Breast epithelium (tissue), 4 donors: ENCODE data around the gene RTTN. TPM values are rescaled to one million over a fixed set of nuclear protein-coding genes. Genes with fewer than 3 reads are reported as not detected.

Experiments used
- DNase-seq, 2 donors: peaks; one replicate each; pipeline ENCODE4 v3.0.0-alpha.2; 2019; ENCODE audit warnings: low spot score in 2 of 2
- H3K27ac ChIP-seq, 2 donors: fragments of 200-600 bp; sonication (generic) in 1 of 2; one replicate each; pipeline ENCODE4 v1.5.1; 2016 to 2019; ENCODE audit warnings: mild to moderate bottlenecking in 1 of 2
- H3K27me3 ChIP-seq, 2 donors: fragments of 200-600 bp; sonication (generic) in 1 of 2; one replicate each; pipeline versions ENCODE4 v1.5.1 to v1.6.0; 2017 to 2019; ENCODE audit warnings: control low read depth in 1 of 2, mild to moderate bottlenecking in 1 of 2
- H3K36me3 ChIP-seq: fragments of 200-600 bp; one replicate; pipeline ENCODE4 v1.5.1; 2019
- H3K4me1 ChIP-seq, 2 donors: fragments of 200-600 bp; sonication (generic); one replicate each; pipeline ENCODE4 v1.5.1; 2016 to 2019; ENCODE audit warnings: control low read depth in 1 of 2
- H3K4me3 ChIP-seq, 3 donors: fragments of 200-600 bp; sonication (generic); 1 replicate in 2 of 3; 2 replicates in 1 of 3; pipeline ENCODE4 v1.5.1; 2016 to 2019; ENCODE audit warnings: mild to moderate bottlenecking in 3 of 3, moderate library complexity in 2 of 3
- H3K9me3 ChIP-seq, 2 donors: fragments of 200-600 bp; sonication (generic) in 1 of 2; one replicate each; pipeline ENCODE4 v1.5.1; 2016 to 2019; ENCODE audit warnings: control low read depth in 1 of 2
- POLR2A ChIP-seq: fragments of 450-650 bp; IDR thresholded peaks from one replicate; pipeline ENCODE4 v1.6.1; 2016; ENCODE audit warnings: antibody characterized with exemption, mild to moderate bottlenecking, moderate library complexity
- POLR2AphosphoS5 ChIP-seq, 3 donors: sonication (generic); formaldehyde crosslinking; IDR thresholded peaks; one replicate each; pipeline ENCODE4 v1.6.1; 2017; ENCODE audit warnings: antibody characterized with exemption in 3 of 3
- intact Hi-C: fragments of 100-400 bp; cut with DNase I; formaldehyde crosslinking; loops from one replicate; pipeline ENCODE4 v1.15.1; 2023; ENCODE audit warnings: low total_unique reads
- total RNA-seq, 3 donors: library from RNA; depleted of rRNA; stranded (reverse); fragments of >200 nt; gene quantifications; one replicate each; pipeline ENCODE4 v1.1.0, GENCODE V29; 2016
- TF ChIP-seq, protein P1 (sequence below), 3 donors: fragments of 450-650 bp; IDR thresholded peaks; one replicate each; pipeline ENCODE4 v1.5.1; 2016 to 2017; ENCODE audit warnings: antibody characterized with exemption in 3 of 3, mild to moderate bottlenecking in 3 of 3, moderate library complexity in 3 of 3

The RTTN gene
- total RNA-seq, 3 donors from 2014 or later, result 14.7 to 35.0 (median 29.8) TPM

DNA sequence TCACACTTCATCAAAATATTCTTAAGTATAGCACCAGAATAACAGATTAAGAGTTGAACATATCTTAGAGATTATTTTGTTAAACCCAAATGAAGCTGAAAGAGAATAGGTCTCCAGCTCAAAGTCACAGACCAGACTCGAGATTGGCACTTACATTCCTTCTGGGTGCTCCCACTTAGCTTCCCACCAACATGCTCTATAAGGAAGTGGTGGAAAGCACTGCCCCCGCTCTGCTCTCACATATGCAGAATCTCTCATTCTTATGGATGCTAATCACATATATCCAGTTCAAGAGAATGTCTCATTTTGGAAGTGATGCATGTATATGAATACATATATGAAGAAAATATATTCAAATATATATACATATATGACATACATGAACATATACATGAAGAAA, 186.4 kb downstream of the RTTN start:
- Histone ChIP-seq H3K27me3 (no peaks in the 10 kb centered on the region), H3K9me3 (no peaks in the 10 kb centered on the region), H3K27ac (no peak overlapping the region), H3K4me1 (no peaks in the 10 kb centered on the region), H3K4me3 (no peak overlapping the region), H3K36me3 (no peaks in the 10 kb centered on the region)
- no peak for DNase-seq
- intact Hi-C loops, result no loop called here
- TF ChIP-seq, protein P1, sequence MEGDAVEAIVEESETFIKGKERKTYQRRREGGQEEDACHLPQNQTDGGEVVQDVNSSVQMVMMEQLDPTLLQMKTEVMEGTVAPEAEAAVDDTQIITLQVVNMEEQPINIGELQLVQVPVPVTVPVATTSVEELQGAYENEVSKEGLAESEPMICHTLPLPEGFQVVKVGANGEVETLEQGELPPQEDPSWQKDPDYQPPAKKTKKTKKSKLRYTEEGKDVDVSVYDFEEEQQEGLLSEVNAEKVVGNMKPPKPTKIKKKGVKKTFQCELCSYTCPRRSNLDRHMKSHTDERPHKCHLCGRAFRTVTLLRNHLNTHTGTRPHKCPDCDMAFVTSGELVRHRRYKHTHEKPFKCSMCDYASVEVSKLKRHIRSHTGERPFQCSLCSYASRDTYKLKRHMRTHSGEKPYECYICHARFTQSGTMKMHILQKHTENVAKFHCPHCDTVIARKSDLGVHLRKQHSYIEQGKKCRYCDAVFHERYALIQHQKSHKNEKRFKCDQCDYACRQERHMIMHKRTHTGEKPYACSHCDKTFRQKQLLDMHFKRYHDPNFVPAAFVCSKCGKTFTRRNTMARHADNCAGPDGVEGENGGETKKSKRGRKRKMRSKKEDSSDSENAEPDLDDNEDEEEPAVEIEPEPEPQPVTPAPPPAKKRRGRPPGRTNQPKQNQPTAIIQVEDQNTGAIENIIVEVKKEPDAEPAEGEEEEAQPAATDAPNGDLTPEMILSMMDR (IDR thresholded peaks at IDR 0.05), result no peak
- TF ChIP-seq POLR2AphosphoS5 (IDR thresholded peaks at IDR 0.05) (no peak), POLR2A (no peak)

DNA sequence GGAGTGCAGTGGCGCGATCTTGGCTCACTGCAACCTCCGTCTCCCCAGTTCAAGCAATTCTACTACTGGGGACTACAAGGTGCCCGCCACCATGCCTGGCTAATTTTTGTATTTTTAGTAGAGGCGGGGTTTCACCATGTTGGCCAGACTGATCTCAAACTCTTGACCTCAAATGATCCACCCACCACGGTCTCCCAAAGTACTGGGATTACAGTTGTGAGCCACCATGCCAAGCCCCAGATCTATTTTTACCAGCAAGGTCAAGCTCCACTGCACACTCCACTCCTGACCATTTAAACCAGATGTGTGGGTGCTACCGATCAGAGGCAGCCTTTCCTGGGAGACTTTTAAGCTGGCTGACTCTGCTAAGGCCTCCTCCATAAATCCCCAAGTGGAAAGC, 190.4 kb downstream of the RTTN start:
- Histone ChIP-seq H3K27ac (no peak overlapping the region), H3K4me1 (no peaks in the 10 kb centered on the region), H3K9me3 (peaks cover 0 to 11% of the 10 kb centered on the region in 2 donors), H3K4me3 (no peak overlapping the region), H3K36me3 (no peaks in the 10 kb centered on the region), H3K27me3 (no peaks in the 10 kb centered on the region)
- no peak for TF ChIP-seq POLR2A
- TF ChIP-seq POLR2AphosphoS5 (IDR thresholded peaks at IDR 0.05), result no peak
- TF ChIP-seq, protein P1 (IDR thresholded peaks at IDR 0.05), result no peak
- intact Hi-C loops, result no loop called here
- DNase-seq, result no peak

DNA sequence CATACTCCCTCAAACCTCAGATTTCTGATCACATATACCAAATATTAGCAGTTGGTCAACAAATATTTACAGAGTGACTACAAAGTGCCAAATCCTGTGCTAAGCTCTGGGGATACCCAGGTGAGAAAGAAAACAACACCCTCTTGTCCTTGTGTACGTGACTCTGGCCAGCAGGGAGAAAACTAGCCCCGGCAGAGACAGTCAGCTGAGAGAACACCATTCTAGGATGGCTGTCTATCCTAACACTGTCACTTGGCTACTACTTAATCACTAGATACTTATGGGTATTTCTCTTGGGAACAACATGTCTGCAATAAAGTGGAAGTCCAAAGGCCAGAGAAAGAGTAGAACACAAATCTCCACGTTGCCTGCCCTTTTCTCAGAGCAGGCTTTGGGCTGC, 199.9 kb downstream of the RTTN start:
- Histone ChIP-seq H3K9me3 (peaks cover 0 to 9% of the 10 kb centered on the region in 2 donors), H3K27me3 (no peaks in the 10 kb centered on the region), H3K4me3 (no peak overlapping the region), H3K27ac (no peak overlapping the region), H3K4me1 (no peaks in the 10 kb centered on the region), H3K36me3 (no peaks in the 10 kb centered on the region)
- TF ChIP-seq POLR2A (no peak), POLR2AphosphoS5 (IDR thresholded peaks at IDR 0.05) (no peak)
- TF ChIP-seq, protein P1 (IDR thresholded peaks at IDR 0.05), result no peak
- DNase-seq, result no peak
- intact Hi-C loops, result no loop called here

DNA sequence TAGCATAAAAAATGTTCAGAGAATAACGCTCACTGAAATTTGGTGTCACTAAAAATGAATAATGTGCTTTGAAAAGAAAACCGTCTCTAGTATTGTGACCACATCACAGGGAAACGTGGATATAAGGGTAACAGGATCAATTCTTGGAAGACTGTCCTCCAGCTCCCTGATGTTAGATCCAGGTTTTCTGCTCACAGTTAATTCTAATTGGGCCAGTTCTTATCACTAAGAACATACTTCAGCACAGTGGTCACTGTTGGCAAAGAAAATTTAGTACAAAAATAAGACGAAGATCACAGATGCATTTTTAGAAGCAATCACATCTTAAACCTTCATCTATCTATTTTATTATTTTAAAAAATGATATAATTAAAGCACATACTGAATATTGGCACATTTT, 200.8 kb downstream of the RTTN start:
- DNase-seq, result no peak
- H3K9me3 ChIP-seq, result peaks cover 0 to 2% of the 10 kb centered on the region in 2 donors
- intact Hi-C loops, result no loop called here
- H3K4me1 ChIP-seq, result no peaks in the 10 kb centered on the region
- H3K36me3 ChIP-seq, result no peaks in the 10 kb centered on the region
- TF ChIP-seq POLR2A (no peak), POLR2AphosphoS5 (IDR thresholded peaks at IDR 0.05) (no peak)
- TF ChIP-seq, protein P1 (IDR thresholded peaks at IDR 0.05), result no peak
- H3K27me3 ChIP-seq, result no peaks in the 10 kb centered on the region
- no peak overlapping the region for H3K27ac ChIP-seq
- H3K4me3 ChIP-seq, result no peak overlapping the region

DNA sequence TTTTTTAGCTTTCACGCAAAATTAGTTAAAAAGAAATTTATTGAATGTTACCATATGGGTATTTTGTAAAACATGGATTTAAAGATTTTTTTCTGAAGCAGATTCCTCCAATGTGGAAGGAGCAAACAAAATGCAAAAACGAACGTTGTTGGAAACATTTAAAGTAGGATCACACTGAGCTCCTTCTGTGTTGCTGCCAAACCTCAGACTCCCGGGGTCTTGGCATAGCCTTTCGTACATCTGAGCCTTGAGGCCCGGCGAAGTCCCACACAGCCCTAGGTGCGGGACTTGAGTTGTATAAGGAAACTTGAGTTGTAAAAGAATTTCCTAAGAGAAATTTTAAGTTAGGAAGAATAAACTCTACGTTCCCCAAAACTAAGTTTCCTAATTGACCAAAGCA, 205.8 kb downstream of the RTTN start:
- no peaks in the 10 kb centered on the region for H3K27me3 ChIP-seq
- intact Hi-C loops, result no loop called here
- no peaks in the 10 kb centered on the region for H3K9me3 ChIP-seq
- H3K27ac ChIP-seq, result no peak overlapping the region
- H3K36me3 ChIP-seq, result no peaks in the 10 kb centered on the region
- no peak for DNase-seq
- no peak overlapping the region for H3K4me3 ChIP-seq
- TF ChIP-seq POLR2A, result no peak
- no peak for TF ChIP-seq POLR2AphosphoS5 (IDR thresholded peaks at IDR 0.05)
- TF ChIP-seq, protein P1 (IDR thresholded peaks at IDR 0.05), result no peak
- no peaks in the 10 kb centered on the region for H3K4me1 ChIP-seq
